Measurements from ENCODE around the gene ZNF408. TPM values are rescaled to one million over a fixed set of nuclear protein-coding genes. Genes with fewer than 3 reads are reported as not detected.
A peak's percentile ranks its signal among the peaks of the same experiment; 100 is the strongest.

The ZNF408 gene
- total RNA-seq, 1 experiment from 2014 or later: 14.4 TPM

- H3K36me3 ChIP-seq (ENCODE audit: control insufficient read depth in 1 of 2, insufficient read depth in 2 of 2, low read length in 2 of 2): peaks cover 7 to 20% of the 10 kb centered on the region in 2 experiments; a peak in 3 of 4 replicates
- ChIA-PET CTCF (no interaction called here), POLR2A (no interaction called here), RAD21 (ENCODE audit: low non-redundant PET in 1 of 2, low total read pairs in 2 of 2, uncharacterized antibody in 2 of 2, unreplicated experiment in 2 of 2) (no interaction called here)
- H3K4me1 ChIP-seq (ENCODE audit: control insufficient read depth in 1 of 2, insufficient read depth in 2 of 2, low read length in 2 of 2): peaks cover 0 to 4% of the 10 kb centered on the region in 2 experiments; a peak in 1 of 4 replicates
- H3K9me3 ChIP-seq (ENCODE audit: control insufficient read depth in 1 of 2, insufficient read depth in 1 of 2, low read depth in 1 of 2, low read length in 2 of 2): no peaks in the 10 kb centered on the region
- H3K79me2 ChIP-seq (ENCODE audit: insufficient read depth, low read length): no peaks in the 10 kb centered on the region
- no peaks in the 10 kb centered on the region for H3K27me3 ChIP-seq (ENCODE audit: insufficient read depth, low read length)
- no peaks in the 10 kb centered on the region for H3K9me2 ChIP-seq (ENCODE audit: insufficient read depth)
- H3K4me3 ChIP-seq (replicated peaks in 1 of 2; ENCODE audit: low read depth in 1 of 2, low read length in 2 of 2): no peak overlapping the region
- no peak overlapping the region for H3K9ac ChIP-seq (ENCODE audit: low read length)
- H3K27ac ChIP-seq (ENCODE audit: low read depth, low read length): no peak overlapping the region
- no peak overlapping the region for H3K4me2 ChIP-seq (ENCODE audit: low read length)
- BruUV-seq (replicated peaks): no TSS peak
- TF ChIP-seq FOSL1 (IDR thresholded peaks at IDR 0.05; ENCODE audit: low read depth) (no peak), SRF (IDR thresholded peaks at IDR 0.05; ENCODE audit: low read depth) (no peak), ZFX (IDR thresholded peaks at IDR 0.05) (no peak), REST (IDR thresholded peaks at IDR 0.05; ENCODE audit: low read depth) (no peak), JUND (IDR thresholded peaks at IDR 0.05) (no peak), ELF1 (IDR thresholded peaks at IDR 0.05; ENCODE audit: borderline replicate concordance, low read depth) (no peak), MAX (IDR thresholded peaks at IDR 0.05) (no peak)
- intact Hi-C loops (cut with micrococcal nuclease): no loop called here
- DNase-seq (ENCODE audit: low read depth, low spot score) (no peak), ATAC-seq (no peak)
- no peaks in the 10 kb centered on the region for H4K20me1 ChIP-seq (ENCODE audit: insufficient read depth)
- H2AFZ ChIP-seq (ENCODE audit: low read depth, low read length, poor library complexity, severe bottlenecking): no peak overlapping the region
Measured at GRCh38 chr11:46671958-46672315, 28.9 kb upstream of the ZNF408 start.

GRCh38 chr11:46672381-46672839, 28.4 kb upstream of the ZNF408 start:
- POLR2A ChIA-PET: no interaction called here
- no peak overlapping the region for H3K9ac ChIP-seq (ENCODE audit: low read length)

More at GRCh38 chr11:46672381-46672839, 28.4 kb upstream of the ZNF408 start:
- no peak overlapping the region for H3K4me2 ChIP-seq (ENCODE audit: low read length)
- ATAC-seq: no peak
- TSS peak; percentile 22 for BruUV-seq (replicated peaks)
- no peaks in the 10 kb centered on the region for H3K79me2 ChIP-seq (ENCODE audit: insufficient read depth, low read length)
- no peaks in the 10 kb centered on the region for H3K27me3 ChIP-seq (ENCODE audit: insufficient read depth, low read length)
- intact Hi-C loops (cut with micrococcal nuclease): no loop called here
- H2AFZ ChIP-seq (ENCODE audit: low read depth, low read length, poor library complexity, severe bottlenecking): no peak overlapping the region
- no peak overlapping the region for H3K4me3 ChIP-seq (replicated peaks in 1 of 2; ENCODE audit: low read depth in 1 of 2, low read length in 2 of 2)
- H3K9me2 ChIP-seq (ENCODE audit: insufficient read depth): no peaks in the 10 kb centered on the region
- peaks cover 7 to 20% of the 10 kb centered on the region in 2 experiments; a peak in 3 of 4 replicates for H3K36me3 ChIP-seq (ENCODE audit: control insufficient read depth in 1 of 2, insufficient read depth in 2 of 2, low read length in 2 of 2)
- no peak for TF ChIP-seq EGR1 (IDR thresholded peaks at IDR 0.05; ENCODE audit: low read depth)
- no peak for TF ChIP-seq ATF3 (IDR thresholded peaks at IDR 0.05)
- TF ChIP-seq EZH2 (IDR thresholded peaks at IDR 0.05): no peak
- TF ChIP-seq TCF7L2 (IDR thresholded peaks at IDR 0.05; ENCODE audit: borderline replicate concordance, extremely low read depth, insufficient read depth, insufficient read length): no peak
- no peak for TF ChIP-seq SIN3A (IDR thresholded peaks at IDR 0.05; ENCODE audit: low read depth)
- no peak for TF ChIP-seq FOSL1 (IDR thresholded peaks at IDR 0.05; ENCODE audit: low read depth)
- TF ChIP-seq YY1 (IDR thresholded peaks at IDR 0.05; ENCODE audit: extremely low read depth, insufficient replicate concordance, low read depth, low read length): no peak
- TF ChIP-seq EZH2phosphoT487 (IDR thresholded peaks at IDR 0.05; ENCODE audit: borderline replicate concordance): no peak
- TF ChIP-seq ZBTB33 (IDR thresholded peaks at IDR 0.05; ENCODE audit: extremely low read depth, insufficient replicate concordance, low read length): no peak
- no peaks in the 10 kb centered on the region for H4K20me1 ChIP-seq (ENCODE audit: insufficient read depth)
- CTCF ChIA-PET: no interaction called here
- peaks cover 0 to 4% of the 10 kb centered on the region in 2 experiments; a peak in 1 of 4 replicates for H3K4me1 ChIP-seq (ENCODE audit: control insufficient read depth in 1 of 2, insufficient read depth in 2 of 2, low read length in 2 of 2)
- no peak for DNase-seq (ENCODE audit: low read depth, low spot score)
- RAD21 ChIA-PET (ENCODE audit: low non-redundant PET in 1 of 2, low total read pairs in 2 of 2, uncharacterized antibody in 2 of 2, unreplicated experiment in 2 of 2): no interaction called here
- H3K9me3 ChIP-seq (ENCODE audit: control insufficient read depth in 1 of 2, insufficient read depth in 1 of 2, low read depth in 1 of 2, low read length in 2 of 2): no peaks in the 10 kb centered on the region
- no peak overlapping the region for H3K27ac ChIP-seq (ENCODE audit: low read depth, low read length)

All from HCT116 (cell line).